Endothelial cell of umbilical vein (primary cell): Measurements from ENCODE around the gene QRFP. TPM values are rescaled to one million over a fixed set of nuclear protein-coding genes. Genes with fewer than 3 reads are reported as not detected.

Source experiments
- BruUV-seq: library from RNA; stranded (reverse); fragments of 400-500 nt; replicated peaks from 2 replicates; lab custom pipeline; 2021; lab: Mats Ljungman, UMichigan
- CTCF ChIA-PET: fragments of 300-600, 350-600 bp; sonication (Branson Sonifier 250); formaldehyde crosslinking; loops from one replicate; lab custom pipeline; 2021; ENCODE audit warnings: antibody characterized with exemption, inconsistent platforms; lab: Charles Lee
- POLR2A ChIA-PET: fragments of 300-600, 350-600 bp; sonication (Branson Sonifier 250); formaldehyde crosslinking; loops from one replicate; lab custom pipeline; 2021; ENCODE audit warnings: antibody characterized with exemption, inconsistent platforms; lab: Charles Lee
- DNase-seq: peaks from one replicate; pipeline ENCODE4 v3.0.0-alpha.2; 2011; ENCODE audit warnings: low read depth, low spot score
- FAIRE-seq: peaks from 2 replicates; lab custom pipeline; 2011; peaks lifted over from hg19 to GRCh38; lab: Jason Lieb, UNC
- H2AFZ ChIP-seq: 2 replicates; pipeline ENCODE4 v1.6.0; 2012; ENCODE audit warnings: low read depth, low read length, control low read depth, inconsistent platforms
- H3K27ac ChIP-seq: 2 replicates; pipeline ENCODE4 v1.5.1; 2011; ENCODE audit warnings: low read depth, mild to moderate bottlenecking, control low read depth, low read length, moderate library complexity; ENCODE audit not compliant: insufficient read depth
- H3K27me3 ChIP-seq, 2 experiments: 2 replicates each; pipeline versions ENCODE4 v1.6.0 to v1.6.1; 2011; ENCODE audit warnings: low read length in 2 of 2, mixed read lengths in 1 of 2; ENCODE audit not compliant: control insufficient read depth in 2 of 2, insufficient read depth in 2 of 2
- H3K36me3 ChIP-seq, 2 experiments: 2 replicates in 1 of 2; 3 replicates in 1 of 2; pipeline ENCODE4 v1.5.1; 2011; ENCODE audit warnings: low read length in 2 of 2, mild to moderate bottlenecking in 1 of 2, moderate library complexity in 1 of 2; ENCODE audit not compliant: control insufficient read depth in 2 of 2, insufficient read depth in 2 of 2; ENCODE audit errors: extremely low read depth in 1 of 2
- H3K4me1 ChIP-seq: 3 replicates; pipeline ENCODE4 v1.5.1; 2011; ENCODE audit warnings: mild to moderate bottlenecking, low read length; ENCODE audit not compliant: control insufficient read depth, insufficient read depth; ENCODE audit errors: extremely low read depth
- H3K4me2 ChIP-seq: 2 replicates; pipeline ENCODE4 v1.6.1; 2011; ENCODE audit warnings: low read length, control low read depth, mixed read lengths; ENCODE audit not compliant: insufficient read depth
- H3K4me3 ChIP-seq, 3 experiments: fragments of 200-600 bp in 1 of 3; sonication (generic), shearing (Covaris generic) in 1 of 3; replicated peaks in 1 of 3; 2 replicates each; pipeline ENCODE4 v1.5.1; 2011 to 2016; ENCODE audit warnings: control low read depth in 3 of 3, low read length in 3 of 3, mild to moderate bottlenecking in 2 of 3, inconsistent platforms in 1 of 3, low read depth in 1 of 3, moderate library complexity in 1 of 3; ENCODE audit not compliant: insufficient read depth in 1 of 3
- H3K79me2 ChIP-seq: 2 replicates; pipeline ENCODE4 v1.6.0; 2012; ENCODE audit warnings: low read length, inconsistent platforms; ENCODE audit not compliant: control insufficient read depth, insufficient read depth
- H3K9ac ChIP-seq: replicated peaks from 2 replicates; pipeline ENCODE3; 2011; ENCODE audit warnings: low read length, control low read depth; ENCODE audit not compliant: insufficient read depth; ENCODE audit errors: extremely low read depth
- H3K9me1 ChIP-seq: replicated peaks from 3 replicates; pipeline ENCODE4 v1.6.0; 2011; ENCODE audit warnings: mild to moderate bottlenecking, low read length; ENCODE audit not compliant: control insufficient read depth, insufficient read depth; ENCODE audit errors: extremely low read depth
- H3K9me3 ChIP-seq: replicated peaks from 2 replicates; pipeline ENCODE4 v1.5.1; 2012; ENCODE audit warnings: low read length, inconsistent platforms; ENCODE audit not compliant: control insufficient read depth, insufficient read depth
- H4K20me1 ChIP-seq: replicated peaks from 2 replicates; pipeline ENCODE3; 2011; ENCODE audit warnings: mild to moderate bottlenecking, low read length; ENCODE audit not compliant: control insufficient read depth, insufficient read depth; ENCODE audit errors: extremely low read depth
- EZH2 ChIP-seq: IDR thresholded peaks from 2 replicates; pipeline ENCODE4 v1.6.1; 2012; ENCODE audit warnings: borderline replicate concordance, low read depth, mild to moderate bottlenecking, moderate library complexity, low read length, inconsistent platforms; ENCODE audit not compliant: severe bottlenecking
- FOS ChIP-seq: IDR thresholded peaks from 2 replicates; pipeline ENCODE4 v1.6.1; 2011; ENCODE audit warnings: mild to moderate bottlenecking, low read length, moderate library complexity, borderline replicate concordance; ENCODE audit not compliant: insufficient read depth
- GATA2 ChIP-seq: IDR thresholded peaks from 2 replicates; pipeline ENCODE4 v1.7.0; 2011; ENCODE audit warnings: low read depth, mild to moderate bottlenecking, moderate library complexity, mixed read lengths, low read length; ENCODE audit not compliant: insufficient read length, insufficient read depth
- JUN ChIP-seq: IDR thresholded peaks from 2 replicates; pipeline ENCODE4 v1.6.1; 2011; ENCODE audit warnings: borderline replicate concordance, low read depth; ENCODE audit not compliant: insufficient read length, insufficient read depth
- MYC ChIP-seq: IDR thresholded peaks from one replicate; pipeline ENCODE4 v1.6.1; 2011; ENCODE audit warnings: mild to moderate bottlenecking, low read depth, low read length
- POLR2A ChIP-seq: IDR thresholded peaks from 2 replicates; pipeline ENCODE4 v1.6.1; 2012; ENCODE audit warnings: low read depth, mild to moderate bottlenecking, control low read depth, low read length
- POLR2AphosphoS5 ChIP-seq: IDR thresholded peaks from 2 replicates; pipeline ENCODE4 v1.6.1; 2012; ENCODE audit warnings: low read depth, mild to moderate bottlenecking, control low read depth, low read length, moderate library complexity; ENCODE audit not compliant: insufficient read depth
- dilution Hi-C: fragments of 300-500 bp; cut with MboI; formaldehyde crosslinking; loops from one replicate; pipeline ENCODE4 v1.15.0; 2019; ENCODE audit warnings: low sequenced_read_pairs; ENCODE audit not compliant: extremely low pct_ligation_motif_present
- intact Hi-C: fragments of 100-400 bp; cut with micrococcal nuclease; formaldehyde crosslinking; loops from one replicate; pipeline ENCODE4 v1.10.0; 2022
- polyA plus RNA-seq, 4 experiments: library from polyadenylated mRNA; depleted of rRNA in 3 of 4; stranded (reverse) in 3 of 4; unstranded in 1 of 4; fragments of >200 nt; gene quantifications; 2 replicates each; pipeline versions ENCODE4 v1.2.1 to v1.2.3, GENCODE V29; 2011 to 2012; ENCODE audit warnings: missing spikeins in 1 of 4
- total RNA-seq: library from RNA; stranded (reverse); gene quantifications from 2 replicates; pipeline ENCODE4 v1.2.3, GENCODE V29; 2021
- TF ChIP-seq, protein P1 (sequence below), 2 donors: IDR thresholded peaks; 1 replicate in 1 of 2; 2 replicates in 1 of 2; pipeline ENCODE4 v1.5.1; 2011; ENCODE audit warnings: low read length in 2 of 2, mild to moderate bottlenecking in 2 of 2, moderate library complexity in 2 of 2, control low read depth in 1 of 2, inconsistent platforms in 1 of 2, low read depth in 1 of 2; ENCODE audit not compliant: insufficient read depth in 1 of 2; ENCODE audit errors: extremely low read depth in 1 of 2
- TF ChIP-seq, protein P2 (sequence below): IDR thresholded peaks from 2 replicates; pipeline ENCODE4 v1.6.1; 2011; ENCODE audit not compliant: insufficient read depth, insufficient read length

Gene QRFP
- total and polyA plus RNA-seq, 2 donors (not counting 3 experiments of a cell fraction or from before 2014, with no cell fraction given) = not detected

DNA sequence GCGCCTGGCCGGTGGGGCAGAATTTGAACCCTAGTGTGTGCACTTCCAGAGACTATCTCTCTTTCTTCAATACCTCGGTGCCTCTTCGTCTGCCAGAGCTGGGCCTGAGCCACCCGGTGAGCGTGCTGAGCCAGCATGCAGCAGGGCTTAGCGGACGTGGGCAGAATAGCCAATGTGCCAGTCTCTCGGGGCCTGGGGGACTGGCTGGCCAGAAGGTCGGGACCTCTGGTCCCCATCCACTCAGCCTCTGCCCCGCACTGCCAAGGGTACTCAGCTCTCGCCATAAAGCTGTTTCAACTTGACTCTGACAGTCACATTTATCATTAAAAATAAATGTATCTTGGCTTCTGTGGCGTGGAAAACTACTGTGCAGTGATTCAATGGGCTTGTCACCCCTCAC, 46.6 kb upstream of the QRFP start:
- no peaks in the 10 kb centered on the region for H3K9me3 ChIP-seq
- dilution Hi-C loops (no loop called here), intact Hi-C loops (no loop called here)
- no TSS peak for BruUV-seq
- ChIA-PET CTCF (interaction anchor here (1.0 to 1.4 kb wide), 6 partner anchors 9 to 242 kb away, joined by 3 read pairs; no protein-coding TSS in a partner anchor), POLR2A (no interaction called here)
- no peaks in the 10 kb centered on the region for H3K9me1 ChIP-seq
- no peak for FAIRE-seq
- H4K20me1 ChIP-seq = no peaks in the 10 kb centered on the region
- no peaks in the 10 kb centered on the region for H3K4me1 ChIP-seq
- H3K4me3 ChIP-seq = no peak overlapping the region
- no peaks in the 10 kb centered on the region for H3K36me3 ChIP-seq
- no peak overlapping the region for H3K4me2 ChIP-seq
- peaks cover 10 to 22% of the 10 kb centered on the region in 2 experiments for H3K27me3 ChIP-seq
- H3K27ac ChIP-seq = no peak overlapping the region
- no peak overlapping the region for H3K9ac ChIP-seq
- TF ChIP-seq EZH2 (no peak), POLR2AphosphoS5 (no peak), FOS (no peak), JUN (no peak), GATA2 (no peak), MYC (no peak), POLR2A (no peak)
- TF ChIP-seq, protein P1, sequence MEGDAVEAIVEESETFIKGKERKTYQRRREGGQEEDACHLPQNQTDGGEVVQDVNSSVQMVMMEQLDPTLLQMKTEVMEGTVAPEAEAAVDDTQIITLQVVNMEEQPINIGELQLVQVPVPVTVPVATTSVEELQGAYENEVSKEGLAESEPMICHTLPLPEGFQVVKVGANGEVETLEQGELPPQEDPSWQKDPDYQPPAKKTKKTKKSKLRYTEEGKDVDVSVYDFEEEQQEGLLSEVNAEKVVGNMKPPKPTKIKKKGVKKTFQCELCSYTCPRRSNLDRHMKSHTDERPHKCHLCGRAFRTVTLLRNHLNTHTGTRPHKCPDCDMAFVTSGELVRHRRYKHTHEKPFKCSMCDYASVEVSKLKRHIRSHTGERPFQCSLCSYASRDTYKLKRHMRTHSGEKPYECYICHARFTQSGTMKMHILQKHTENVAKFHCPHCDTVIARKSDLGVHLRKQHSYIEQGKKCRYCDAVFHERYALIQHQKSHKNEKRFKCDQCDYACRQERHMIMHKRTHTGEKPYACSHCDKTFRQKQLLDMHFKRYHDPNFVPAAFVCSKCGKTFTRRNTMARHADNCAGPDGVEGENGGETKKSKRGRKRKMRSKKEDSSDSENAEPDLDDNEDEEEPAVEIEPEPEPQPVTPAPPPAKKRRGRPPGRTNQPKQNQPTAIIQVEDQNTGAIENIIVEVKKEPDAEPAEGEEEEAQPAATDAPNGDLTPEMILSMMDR (IDR thresholded peaks at IDR 0.05; ENCODE audit: extremely low read depth in 1 of 2, insufficient read depth in 1 of 2, low read depth in 1 of 2, low read length in 2 of 2) = no peak
- TF ChIP-seq, protein P2, sequence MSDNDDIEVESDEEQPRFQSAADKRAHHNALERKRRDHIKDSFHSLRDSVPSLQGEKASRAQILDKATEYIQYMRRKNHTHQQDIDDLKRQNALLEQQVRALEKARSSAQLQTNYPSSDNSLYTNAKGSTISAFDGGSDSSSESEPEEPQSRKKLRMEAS = no peak
- H2AFZ ChIP-seq = no peak overlapping the region
- DNase-seq = no peak
- H3K79me2 ChIP-seq = no peaks in the 10 kb centered on the region
